Measurements from ENCODE around the gene BRMS1L. TPM values are rescaled to one million over a fixed set of nuclear protein-coding genes. Genes with fewer than 3 reads are reported as not detected.

Gene BRMS1L
- total and polyA plus RNA-seq, 2 donors (not counting 3 experiments of a cell fraction or from before 2014, with no cell fraction given) = 4.0 to 7.7 TPM

- TF ChIP-seq FOS (IDR thresholded peaks at IDR 0.05; ENCODE audit: borderline replicate concordance, insufficient read depth, low read length) (no peak), MAX (IDR thresholded peaks at IDR 0.05; ENCODE audit: insufficient read depth, insufficient read length) (no peak), MYC (IDR thresholded peaks at IDR 0.05; ENCODE audit: low read depth, low read length) (no peak), JUN (IDR thresholded peaks at IDR 0.05; ENCODE audit: borderline replicate concordance, insufficient read depth, insufficient read length, low read depth) (no peak), CTCF (IDR thresholded peaks at IDR 0.05; ENCODE audit: extremely low read depth in 1 of 2, insufficient read depth in 1 of 2, low read depth in 1 of 2, low read length in 2 of 2) (no peak), POLR2A (IDR thresholded peaks at IDR 0.05; ENCODE audit: low read depth, low read length) (no peak), EZH2 (IDR thresholded peaks at IDR 0.05; ENCODE audit: borderline replicate concordance, low read depth, low read length, severe bottlenecking) (no peak), POLR2AphosphoS5 (IDR thresholded peaks at IDR 0.05; ENCODE audit: insufficient read depth, low read depth, low read length) (no peak), GATA2 (IDR thresholded peaks at IDR 0.05; ENCODE audit: insufficient read depth, insufficient read length, low read depth, low read length) (no peak)
- intact Hi-C loops (cut with micrococcal nuclease) (loop anchor here (5.0 kb wide), 3 partner anchors 49 to 1291 kb away; partner anchors contain the start of genes EAPP and INSM2), dilution Hi-C loops (cut with MboI; ENCODE audit: extremely low pct_ligation_motif_present, low sequenced_read_pairs) (no loop called here)
- Histone ChIP-seq H3K79me2 (ENCODE audit: control insufficient read depth, insufficient read depth, low read length) (peaks cover 5% of the 10 kb centered on the region), H3K9ac (replicated peaks; ENCODE audit: extremely low read depth, insufficient read depth, low read length) (no peak overlapping the region), H2AFZ (ENCODE audit: low read depth, low read length) (no peak overlapping the region), H4K20me1 (replicated peaks; ENCODE audit: control insufficient read depth, extremely low read depth, insufficient read depth, low read length) (no peaks in the 10 kb centered on the region), H3K9me3 (replicated peaks; ENCODE audit: control insufficient read depth, insufficient read depth, low read length) (no peaks in the 10 kb centered on the region), H3K27ac (ENCODE audit: insufficient read depth, low read depth, low read length) (no peak overlapping the region), H3K36me3 (ENCODE audit: control insufficient read depth in 2 of 2, extremely low read depth in 1 of 2, insufficient read depth in 2 of 2, low read length in 2 of 2) (peaks cover 0 to 2% of the 10 kb centered on the region in 2 experiments), H3K4me2 (ENCODE audit: insufficient read depth, low read length) (peak overlapping the region; percentile 91), H3K27me3 (ENCODE audit: control insufficient read depth in 2 of 2, insufficient read depth in 2 of 2, low read length in 2 of 2) (no peaks in the 10 kb centered on the region), H3K9me1 (replicated peaks; ENCODE audit: control insufficient read depth, extremely low read depth, insufficient read depth, low read length) (no peaks in the 10 kb centered on the region), H3K4me1 (ENCODE audit: control insufficient read depth, extremely low read depth, insufficient read depth, low read length) (peaks cover 10% of the 10 kb centered on the region), H3K4me3 (replicated peaks in 1 of 3; ENCODE audit: insufficient read depth in 1 of 3, low read depth in 1 of 3, low read length in 3 of 3) (peak overlapping the region in 1 of 3 experiments; percentile 88)
- CTCF ChIA-PET = interaction anchor here (2.7 kb wide), 1 partner anchor 10 kb away, joined by 12 read pairs; no protein-coding TSS in a partner anchor
- no TSS peak for BruUV-seq (replicated peaks)
- DNase-seq (ENCODE audit: low read depth, low spot score) (no peak), FAIRE-seq (peak; percentile 50)
- POLR2A ChIA-PET = no interaction called here
Measured at GRCh38 chr14:35827678-35828472, 1.7 kb downstream of the BRMS1L start.

Data from endothelial cell of umbilical vein (primary cell).